GM10248 (cell line): ENCODE measurements around the gene AP5S1.

Experiments
- CTCF ChIA-PET: fragments of 300-600 bp; sonication (Branson Sonifier 250); formaldehyde crosslinking; extraction: SDS; loops from one replicate; lab custom pipeline; 2021; ENCODE audit warnings: antibody characterized with exemption; lab: Yijun Ruan, JAX
- POLR2A ChIA-PET: fragments of 350-650 bp; sonication (Branson Sonifier 250); formaldehyde crosslinking; extraction: SDS; loops from one replicate; lab custom pipeline; 2020; ENCODE audit warnings: antibody characterized with exemption; lab: Yijun Ruan, JAX
- DNase-seq: peaks from one replicate; pipeline ENCODE4 v3.0.0; 2012; ENCODE audit errors: extremely low spot score
- CTCF ChIP-seq: IDR thresholded peaks from 2 replicates; pipeline ENCODE4 v1.5.1; 2012; ENCODE audit warnings: mild to moderate bottlenecking, low read depth; ENCODE audit errors: extremely low read depth, missing control alignments, control extremely low read depth

Gene AP5S1

GRCh38 chr20:3869839-3870634 is 49.7 kb downstream of the AP5S1 start:
- POLR2A ChIA-PET, result no interaction called here
- CTCF ChIA-PET, result interaction anchor here (1.6 kb wide), 1 partner anchor 14 kb away, joined by 4 read pairs; no protein-coding TSS in a partner anchor
- no peak for DNase-seq
- no peak for TF ChIP-seq CTCF

- TF ChIP-seq CTCF, result no peak
- POLR2A ChIA-PET, result no interaction called here
- CTCF ChIA-PET, result interaction anchor here (0.8 to 1.3 kb wide), 6 partner anchors 13 to 201 kb away, joined by 3 to 8 read pairs (median 3); no protein-coding TSS in a partner anchor
- DNase-seq, result no peak
These were observed 51.4 kb downstream of the AP5S1 start for GRCh38 chr20:3871550-3872265.

- no peak for TF ChIP-seq CTCF
- ChIA-PET POLR2A (no interaction called here), CTCF (no interaction called here)
- DNase-seq, result no peak
These were observed 53.2 kb downstream of the AP5S1 start for GRCh38 chr20:3873507-3873906.

- ChIA-PET POLR2A (no interaction called here), CTCF (interaction anchor here (1.3 kb wide), 1 partner anchor 10 kb away, joined by 5 read pairs; no protein-coding TSS in a partner anchor)
- TF ChIP-seq CTCF, result no peak
- no peak for DNase-seq
These were observed 54.0 kb downstream of the AP5S1 start for GRCh38 chr20:3874194-3874844.

GRCh38 chr20:3875378-3875974 is 55.1 kb downstream of the AP5S1 start:
- CTCF ChIA-PET, result interaction anchor here (1.3 to 3.0 kb wide), 5 partner anchors 8 to 21 kb away, joined by 3 to 14 read pairs (median 6); no protein-coding TSS in a partner anchor
- no peak for DNase-seq
- POLR2A ChIA-PET, result interaction anchor here (0.7 kb wide), 1 partner anchor 1023 kb away, joined by 4 read pairs; no protein-coding TSS in a partner anchor
- no peak for TF ChIP-seq CTCF
